H1 (cell line): ENCODE measurements around the gene RGS3. TPM values are rescaled to one million over a fixed set of nuclear protein-coding genes. Genes with fewer than 3 reads are reported as not detected.
"Not testable (repeated sequence)": the region's sequence is repeated elsewhere in the genome, so short reads cannot be mapped to it uniquely, and the experiment has no call there.

Experiments used
- CTCF ChIA-PET: fragments of 300-600 bp; sonication (Branson Sonifier 250); formaldehyde crosslinking; loops from one replicate; lab custom pipeline; 2021; ENCODE audit not compliant: partially characterized antibody; lab: Charles Lee
- POLR2A ChIA-PET: fragments of 300-600 bp; sonication (Branson Sonifier 250); formaldehyde crosslinking; loops from one replicate; lab custom pipeline; 2021; ENCODE audit warnings: inconsistent platforms; ENCODE audit not compliant: partially characterized antibody; lab: Charles Lee
- DNase-seq, 2 experiments: peaks; one replicate each; pipeline versions ENCODE4 v3.0.0 to v3.0.0-alpha.2; 2010 to 2022; ENCODE audit warnings: low spot score in 2 of 2, low read depth in 1 of 2, mixed read lengths in 1 of 2
- FAIRE-seq: peaks from 2 replicates; lab custom pipeline; 2011; peaks lifted over from hg19 to GRCh38; lab: Jason Lieb, UNC
- H2AFZ ChIP-seq: 2 replicates; pipeline ENCODE4 v1.8.1; 2012; ENCODE audit warnings: low read length, inconsistent platforms
- H2AK5ac ChIP-seq: 2 replicates; pipeline ENCODE4 v1.6.1; 2013; ENCODE audit warnings: low read depth, low read length
- H2BK120ac ChIP-seq: replicated peaks from 2 replicates; pipeline ENCODE3; 2013; ENCODE audit warnings: low read depth, low read length, inconsistent platforms
- H2BK12ac ChIP-seq: 2 replicates; pipeline ENCODE4 v1.6.1; 2013; ENCODE audit warnings: low read depth, low read length
- H2BK15ac ChIP-seq: 2 replicates; pipeline ENCODE4 v1.6.1; 2013; ENCODE audit warnings: low read length
- H2BK20ac ChIP-seq: 2 replicates; pipeline ENCODE4 v1.6.1; 2013; ENCODE audit warnings: low read length
- H2BK5ac ChIP-seq: 2 replicates; pipeline ENCODE4 v1.6.1; 2013; ENCODE audit warnings: low read depth, low read length
- H3K14ac ChIP-seq: 2 replicates; pipeline ENCODE4 v1.6.1; 2013; ENCODE audit warnings: inconsistent platforms; ENCODE audit not compliant: insufficient read length
- H3K18ac ChIP-seq: 2 replicates; pipeline ENCODE4 v1.6.1; 2013; ENCODE audit warnings: low read length; ENCODE audit errors: extremely low read depth
- H3K23ac ChIP-seq: 2 replicates; pipeline ENCODE4 v1.6.1; 2013; ENCODE audit warnings: inconsistent platforms; ENCODE audit not compliant: insufficient read length
- H3K23me2 ChIP-seq: 2 replicates; pipeline ENCODE4 v1.6.1; 2013; ENCODE audit warnings: low read depth, low read length
- H3K27ac ChIP-seq: 2 replicates; pipeline ENCODE4 v1.6.1; 2011; ENCODE audit warnings: low read depth, low read length, inconsistent platforms
- H3K27me3 ChIP-seq, 4 experiments: replicated peaks in 1 of 4; 1 replicate in 1 of 4; 2 replicates in 3 of 4; pipeline versions ENCODE4 v1.6.1 to v1.8.1; 2011 to 2013; ENCODE audit warnings: low read length in 3 of 4, mild to moderate bottlenecking in 3 of 4, inconsistent platforms in 2 of 4, mixed read lengths in 2 of 4, moderate library complexity in 1 of 4; ENCODE audit not compliant: control insufficient read depth in 3 of 4, insufficient read depth in 3 of 4; ENCODE audit errors: extremely low read depth in 1 of 4
- H3K36me3 ChIP-seq, 4 experiments: 2 replicates each; pipeline versions ENCODE4 v1.6.1 to v1.8.1; 2011 to 2013; ENCODE audit warnings: mild to moderate bottlenecking in 4 of 4, low read length in 3 of 4, moderate library complexity in 2 of 4, control low read depth in 1 of 4, inconsistent platforms in 1 of 4; ENCODE audit not compliant: insufficient read depth in 4 of 4, control insufficient read depth in 2 of 4
- H3K4ac ChIP-seq: replicated peaks from 2 replicates; pipeline ENCODE3; 2013; ENCODE audit warnings: low read length, low read depth, mixed read lengths, inconsistent platforms; ENCODE audit not compliant: insufficient read length
- H3K4me1 ChIP-seq, 4 experiments: replicated peaks in 1 of 4; 1 replicate in 1 of 4; 2 replicates in 3 of 4; pipeline versions ENCODE4 v1.6.1 to v1.8.1; 2011 to 2013; ENCODE audit warnings: low read length in 3 of 4, inconsistent platforms in 2 of 4, mixed read lengths in 1 of 4; ENCODE audit not compliant: insufficient read depth in 4 of 4, control insufficient read depth in 3 of 4
- H3K4me2 ChIP-seq, 2 experiments: 2 replicates each; pipeline versions ENCODE4 v1.6.1 to v1.8.1; 2011 to 2013; ENCODE audit warnings: low read depth in 2 of 2, low read length in 2 of 2, control low read depth in 1 of 2, inconsistent platforms in 1 of 2, mild to moderate bottlenecking in 1 of 2; ENCODE audit not compliant: insufficient read depth in 1 of 2
- H3K4me3 ChIP-seq, 4 experiments: fragments of 200-600, 300-600 bp in 1 of 4; sonication (generic), shearing (Covaris generic), sonication (Bioruptor Twin) in 1 of 4; 2 replicates each; pipeline versions ENCODE4 v1.5.1 to v1.8.1; 2011 to 2016; ENCODE audit warnings: low read length in 4 of 4, low read depth in 3 of 4, control low read depth in 2 of 4, inconsistent platforms in 2 of 4, mild to moderate bottlenecking in 2 of 4, mixed read lengths in 1 of 4, moderate library complexity in 1 of 4; ENCODE audit not compliant: insufficient read depth in 2 of 4; ENCODE audit errors: extremely low read depth in 1 of 4
- H3K56ac ChIP-seq: replicated peaks from 2 replicates; pipeline ENCODE3; 2013; ENCODE audit warnings: low read depth, mild to moderate bottlenecking, mixed read lengths, low read length, inconsistent platforms; ENCODE audit not compliant: insufficient read length
- H3K79me1 ChIP-seq: 2 replicates; pipeline ENCODE4 v1.6.1; 2013; ENCODE audit warnings: low read depth, low read length, control low read depth
- H3K79me2 ChIP-seq, 2 experiments: 2 replicates each; pipeline versions ENCODE4 v1.6.1 to v1.8.1; 2012 to 2013; ENCODE audit warnings: low read length in 2 of 2, mild to moderate bottlenecking in 2 of 2, inconsistent platforms in 1 of 2; ENCODE audit not compliant: insufficient read depth in 2 of 2, control insufficient read depth in 1 of 2
- H3K9ac ChIP-seq, 4 experiments: replicated peaks in 1 of 4; 1 replicate in 1 of 4; 2 replicates in 3 of 4; pipeline versions ENCODE4 v1.6.1 to v1.8.1; 2011 to 2013; ENCODE audit warnings: low read depth in 3 of 4, low read length in 3 of 4, control low read depth in 2 of 4, mild to moderate bottlenecking in 2 of 4, moderate library complexity in 2 of 4, inconsistent platforms in 1 of 4; ENCODE audit errors: extremely low read depth in 1 of 4
- H3K9me3 ChIP-seq, 2 experiments: 2 replicates each; pipeline versions ENCODE4 v1.6.1 to v1.8.1; 2012 to 2013; ENCODE audit warnings: mild to moderate bottlenecking in 2 of 2, moderate library complexity in 2 of 2, control low read depth in 1 of 2, inconsistent platforms in 1 of 2, low read depth in 1 of 2, low read length in 1 of 2, mixed read lengths in 1 of 2; ENCODE audit not compliant: insufficient read depth in 2 of 2
- H4K20me1 ChIP-seq, 2 experiments: replicated peaks in 1 of 2; 2 replicates each; pipeline versions ENCODE3 to v1.8.1; 2011 to 2013; ENCODE audit warnings: inconsistent platforms in 2 of 2, low read length in 2 of 2, mild to moderate bottlenecking in 1 of 2; ENCODE audit not compliant: insufficient read depth in 2 of 2, control insufficient read depth in 1 of 2
- H4K5ac ChIP-seq: 2 replicates; pipeline ENCODE4 v1.6.1; 2013; ENCODE audit warnings: low read length, low read depth, mixed read lengths, inconsistent platforms; ENCODE audit not compliant: insufficient read length
- H4K8ac ChIP-seq: 2 replicates; pipeline ENCODE4 v1.8.0; 2013; ENCODE audit warnings: mild to moderate bottlenecking, moderate library complexity, low read length, inconsistent platforms; ENCODE audit not compliant: insufficient read depth; ENCODE audit errors: extremely low read depth
- H4K91ac ChIP-seq: replicated peaks from 2 replicates; pipeline ENCODE3; 2013; ENCODE audit warnings: low read length, mixed read lengths, inconsistent platforms; ENCODE audit not compliant: insufficient read length
- WGBS, 2 experiments: shearing (Covaris generic) in 1 of 2; methylation state at CpG; one replicate each; pipeline versions ENCODE4 v1.1.6 to v1.1.7; 2013 to 2015; ENCODE audit warnings: low lambda C conversion rate in 2 of 2, mixed read lengths in 2 of 2, inconsistent platforms in 1 of 2, low coverage in 1 of 2, missing lambda C conversion rate in 1 of 2; ENCODE audit not compliant: insufficient replicate concordance in 2 of 2, insufficient coverage in 1 of 2, insufficient read length in 1 of 2; ENCODE audit errors: extremely low coverage in 1 of 2, missing lambda C conversion rate in 1 of 2; 5-methylcytosine and 5-hydroxymethylcytosine counted together
- polyA plus RNA-seq, 7 experiments: library from polyadenylated mRNA; depleted of rRNA in 3 of 7; stranded (reverse) in 5 of 7; unstranded in 2 of 7; fragments of >200 nt in 5 of 7; fragments of 200-250 nt in 2 of 7; gene quantifications; 1 replicate in 5 of 7; 2 replicates in 1 of 7; 4 replicates in 1 of 7; pipeline versions ENCODE4 v1.2.1 to v1.2.3, GENCODE V29; 2011 to 2013; ENCODE audit warnings: missing spikeins in 2 of 7, mixed read lengths in 2 of 7
- total RNA-seq: library from RNA; stranded (reverse); fragmentation: NEBNext Ultra II Directional; extraction: Animal tissue kit (Norgen Biotek cat#: 25700); gene quantifications from 2 replicates; pipeline ENCODE4 v1.2.1, GENCODE V29; 2021

RGS3 gene
- total and polyA plus RNA-seq, 2 of the 8 experiments (the other 6 are each of a cell fraction or from before 2014, with no cell fraction given) = 12.6 to 18.2 TPM

DNA sequence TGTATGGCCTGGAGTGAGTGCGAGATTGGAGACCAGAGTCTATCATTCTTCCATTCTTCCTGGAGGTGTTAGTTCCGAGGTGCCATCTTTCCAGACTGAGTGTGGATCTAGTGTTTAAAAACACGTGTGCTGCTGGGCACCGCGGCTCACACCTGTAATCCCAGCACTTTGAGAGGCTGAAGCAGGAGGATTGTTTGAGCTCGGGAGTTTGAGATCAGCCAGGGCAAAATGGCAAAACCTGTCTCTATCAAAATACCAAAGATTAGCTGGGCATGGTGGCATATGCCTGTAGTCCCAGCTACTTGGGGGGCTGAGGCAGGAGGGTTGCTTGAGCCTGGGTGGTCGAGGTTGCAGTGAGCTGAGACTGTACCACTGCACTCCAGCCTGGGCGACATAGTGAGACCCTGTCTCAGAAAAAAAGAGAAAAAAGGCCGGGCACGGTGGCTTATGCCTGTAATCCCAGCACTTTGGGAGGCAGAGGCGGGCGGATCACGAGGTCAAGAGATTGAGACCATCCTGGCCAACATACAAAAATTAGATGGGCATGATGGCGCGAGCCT is 176.0 kb downstream of the RGS3 start:
- CTCF ChIA-PET = interaction anchor here (0.8 to 2.5 kb wide), 5 partner anchors 12 to 58 kb away, joined by 3 to 22 read pairs (median 3); no protein-coding TSS in a partner anchor
- H3K79me2 ChIP-seq, H4K91ac ChIP-seq, H3K4me3 ChIP-seq, H3K27ac ChIP-seq, H3K14ac ChIP-seq, H2BK15ac ChIP-seq, H3K4ac ChIP-seq, H2AFZ ChIP-seq, H3K36me3 ChIP-seq, H4K8ac ChIP-seq, H3K56ac ChIP-seq, H2BK20ac ChIP-seq, H3K79me1 ChIP-seq, H2BK5ac ChIP-seq, H2BK12ac ChIP-seq, DNase-seq, H3K4me2 ChIP-seq, H2BK120ac ChIP-seq, H3K23me2 ChIP-seq, POLR2A ChIA-PET, H4K20me1 ChIP-seq, H3K9ac ChIP-seq, H3K9me3 ChIP-seq, H3K18ac ChIP-seq, FAIRE-seq, H2AK5ac ChIP-seq, H4K5ac ChIP-seq, H3K23ac ChIP-seq, H3K4me1 ChIP-seq: not testable (repeated sequence)
- peaks cover 0 to 14% (median 5%) of the 10 kb centered on the region in 4 experiments; a peak in 3 of 7 replicates for H3K27me3 ChIP-seq
- WGBS, 2 experiments = 92% methylated on average over 15 of the region's 15 CpGs; no CpG with 5 or more reads in 1 of the 2 experiments
